ENCODE data around the gene ANAPC1.
"Not testable (repeated sequence)": the region's sequence is repeated elsewhere in the genome, so short reads cannot be mapped to it uniquely, and the experiment has no call there.

The ANAPC1 gene

DNA sequence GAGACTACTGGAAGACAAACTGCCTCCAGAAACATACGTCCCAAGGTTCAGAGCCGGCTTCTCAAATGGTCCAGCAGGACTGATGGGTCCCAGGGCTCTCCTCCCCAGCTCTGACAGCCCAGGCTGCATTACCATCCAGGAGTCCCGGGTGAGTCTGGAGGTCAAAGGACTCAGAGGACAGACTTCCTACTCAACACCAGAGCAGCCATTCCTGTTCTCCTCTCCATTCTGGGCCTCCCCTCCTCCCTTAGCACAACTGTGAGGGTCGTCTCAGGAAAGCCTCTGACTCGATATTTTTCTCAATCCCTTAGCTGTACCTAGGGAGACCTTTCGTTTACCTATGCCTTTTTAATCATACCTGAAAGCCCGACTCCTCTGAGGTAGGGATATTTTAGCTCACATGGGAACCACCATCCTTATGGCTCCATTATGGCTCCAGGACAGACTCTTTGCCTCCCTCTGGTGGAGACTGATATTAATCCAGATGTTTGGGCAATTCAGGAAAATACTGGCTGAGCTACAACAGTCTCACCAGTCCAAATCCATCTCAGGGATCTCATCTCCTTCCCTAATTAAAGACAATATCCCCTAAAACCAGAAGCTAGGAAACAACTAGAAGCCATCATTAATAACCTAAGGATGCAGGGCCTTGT, 70.9 kb downstream of the ANAPC1 start:
- DNase-seq (ENCODE audit: low read depth in 2 of 2) = not testable (repeated sequence)

GRCh38 chr2:111790633-111791032, 93.4 kb downstream of the ANAPC1 start:
- DNase-seq (ENCODE audit: low read depth in 2 of 2) = not testable (repeated sequence)

DNA sequence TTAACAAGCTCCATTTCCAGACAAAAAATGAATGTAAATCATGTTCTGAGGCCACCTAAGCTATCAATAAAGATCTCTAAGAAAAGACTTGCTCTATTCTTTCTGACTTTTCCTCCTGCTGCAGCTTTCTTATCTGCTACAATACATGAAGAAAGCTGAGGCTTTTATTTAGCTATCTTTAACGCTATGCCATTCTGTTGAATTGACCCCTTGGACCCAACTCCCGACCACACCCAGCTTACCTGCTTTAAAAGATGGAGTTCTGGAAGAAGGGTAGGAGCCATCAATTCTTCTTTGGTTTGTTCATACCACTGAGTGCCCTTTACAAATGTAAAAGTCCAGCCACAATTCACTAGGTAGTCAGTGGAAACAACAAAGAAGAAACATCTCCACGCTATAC, 99.9 kb downstream of the ANAPC1 start:
- not testable (repeated sequence) for DNase-seq (ENCODE audit: low read depth in 2 of 2)

- DNase-seq (ENCODE audit: low read depth in 2 of 2) = not testable (repeated sequence)
Measured at GRCh38 chr2:111782195-111782594, 101.8 kb downstream of the ANAPC1 start.

- not testable (repeated sequence) for DNase-seq (ENCODE audit: low read depth in 2 of 2)
Measured at GRCh38 chr2:111781443-111782094, 102.4 kb downstream of the ANAPC1 start.

DNA sequence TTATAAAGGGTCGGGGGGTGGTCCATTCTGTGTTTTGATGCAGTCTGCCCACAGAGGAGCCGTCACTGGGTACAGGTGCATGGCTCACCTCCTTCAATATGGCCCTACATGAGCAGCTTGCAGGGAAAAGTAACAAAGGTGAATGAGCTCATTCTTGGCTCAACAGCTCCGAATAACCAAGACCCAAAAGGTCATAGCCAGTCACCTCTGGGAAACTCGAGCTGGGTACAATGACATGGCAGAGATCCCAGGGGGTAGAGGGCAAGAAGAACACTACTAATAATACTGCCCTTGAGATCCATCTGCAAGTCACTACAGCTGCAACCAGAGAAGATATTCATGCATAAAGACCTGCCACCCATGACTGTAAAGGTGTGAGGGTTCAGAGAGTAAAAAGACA, 106.8 kb downstream of the ANAPC1 start:
- not testable (repeated sequence) for DNase-seq (ENCODE audit: low read depth in 2 of 2)

- not testable (repeated sequence) for DNase-seq (ENCODE audit: low read depth in 2 of 2)
Measured at GRCh38 chr2:111776296-111776695, 107.7 kb downstream of the ANAPC1 start.

DNA sequence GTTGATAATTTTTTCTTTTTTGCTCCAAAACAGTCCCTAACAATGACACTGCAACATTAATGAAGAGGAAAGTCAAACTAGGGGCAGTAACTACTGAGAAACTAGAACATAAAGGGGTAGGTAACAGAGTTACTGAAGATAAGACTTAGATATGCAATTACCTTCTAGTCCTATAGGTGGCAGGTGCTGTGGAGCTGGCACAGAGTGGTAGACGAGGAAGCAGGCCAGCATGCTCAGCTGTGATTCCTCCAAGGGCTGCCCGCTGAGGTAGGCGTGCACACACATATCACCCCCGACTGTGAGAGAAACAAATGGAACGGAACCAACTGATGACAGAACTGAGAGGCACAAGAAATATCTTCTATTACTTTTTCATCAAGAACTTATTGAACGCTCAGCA, 111.8 kb downstream of the ANAPC1 start:
- not testable (repeated sequence) for DNase-seq (ENCODE audit: low read depth in 2 of 2)

- DNase-seq (ENCODE audit: low read depth in 2 of 2) = not testable (repeated sequence)
Measured at GRCh38 chr2:111770916-111771658, 112.9 kb downstream of the ANAPC1 start.

- not testable (repeated sequence) for DNase-seq (ENCODE audit: low read depth in 2 of 2)
Measured at GRCh38 chr2:111768266-111769190, 115.5 kb downstream of the ANAPC1 start.

GRCh38 chr2:111767087-111767486, 116.9 kb downstream of the ANAPC1 start:
- not testable (repeated sequence) for DNase-seq (ENCODE audit: low read depth in 2 of 2)

- DNase-seq (ENCODE audit: low read depth in 2 of 2) = not testable (repeated sequence)
Measured at GRCh38 chr2:111766295-111766694, 117.7 kb downstream of the ANAPC1 start.

GRCh38 chr2:111764151-111764550, 119.8 kb downstream of the ANAPC1 start:
- not testable (repeated sequence) for DNase-seq (ENCODE audit: low read depth in 2 of 2)

DNA sequence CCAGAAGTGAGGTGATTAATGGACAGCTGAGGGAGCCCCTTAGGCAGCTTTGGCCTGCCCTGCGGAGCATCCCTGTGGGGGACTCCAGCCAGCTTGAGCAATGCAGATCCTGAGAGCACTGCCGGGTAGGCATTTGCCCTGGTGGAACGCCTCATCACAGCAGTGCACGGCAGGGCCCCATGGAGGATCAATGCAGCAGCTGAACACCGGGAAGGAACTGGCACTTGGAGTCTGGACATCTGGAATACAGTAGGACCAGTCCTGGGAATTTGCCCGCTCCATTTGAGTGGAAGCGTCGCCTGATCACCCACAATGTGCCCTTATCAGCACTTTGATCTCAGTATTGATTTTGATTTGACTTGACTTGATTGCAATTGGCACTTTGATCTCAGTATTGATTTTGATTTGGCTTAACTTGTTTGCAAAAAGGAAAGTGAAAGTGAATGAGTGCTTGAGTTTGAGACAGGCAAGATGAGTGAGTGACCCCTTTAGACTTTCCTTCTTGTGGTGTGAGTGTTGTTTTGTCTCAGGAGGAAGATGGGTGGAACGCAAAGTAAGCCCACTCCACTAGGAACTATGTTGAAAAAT, 123.2 kb downstream of the ANAPC1 start:
- DNase-seq (ENCODE audit: low read depth in 2 of 2) = not testable (repeated sequence)

DNA sequence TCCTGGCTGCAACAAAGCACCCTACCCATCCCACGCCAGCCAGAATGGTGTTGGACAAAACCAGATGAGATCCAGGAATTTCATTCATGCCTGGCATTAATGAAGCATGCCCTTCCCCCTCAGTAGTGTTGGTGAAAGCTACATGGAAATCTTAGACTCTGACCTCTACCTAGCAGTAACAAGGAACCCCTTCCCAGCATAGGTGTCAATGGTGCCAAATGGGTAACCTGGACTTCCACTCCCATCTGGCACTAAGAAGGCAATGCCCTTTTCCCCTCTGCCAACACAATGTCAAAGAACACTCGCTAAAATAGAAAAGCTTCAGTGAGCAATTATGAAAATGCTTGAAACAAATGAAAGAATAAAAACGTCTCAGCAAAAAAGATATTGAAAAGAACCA, 131.5 kb downstream of the ANAPC1 start:
- not testable (repeated sequence) for DNase-seq (ENCODE audit: low read depth in 2 of 2)

- not testable (repeated sequence) for DNase-seq (ENCODE audit: low read depth in 2 of 2)
Measured at GRCh38 chr2:111750641-111751040, 133.4 kb downstream of the ANAPC1 start.

- DNase-seq (ENCODE audit: low read depth in 2 of 2) = not testable (repeated sequence)
Measured at GRCh38 chr2:111748429-111748828, 135.6 kb downstream of the ANAPC1 start.

DNA sequence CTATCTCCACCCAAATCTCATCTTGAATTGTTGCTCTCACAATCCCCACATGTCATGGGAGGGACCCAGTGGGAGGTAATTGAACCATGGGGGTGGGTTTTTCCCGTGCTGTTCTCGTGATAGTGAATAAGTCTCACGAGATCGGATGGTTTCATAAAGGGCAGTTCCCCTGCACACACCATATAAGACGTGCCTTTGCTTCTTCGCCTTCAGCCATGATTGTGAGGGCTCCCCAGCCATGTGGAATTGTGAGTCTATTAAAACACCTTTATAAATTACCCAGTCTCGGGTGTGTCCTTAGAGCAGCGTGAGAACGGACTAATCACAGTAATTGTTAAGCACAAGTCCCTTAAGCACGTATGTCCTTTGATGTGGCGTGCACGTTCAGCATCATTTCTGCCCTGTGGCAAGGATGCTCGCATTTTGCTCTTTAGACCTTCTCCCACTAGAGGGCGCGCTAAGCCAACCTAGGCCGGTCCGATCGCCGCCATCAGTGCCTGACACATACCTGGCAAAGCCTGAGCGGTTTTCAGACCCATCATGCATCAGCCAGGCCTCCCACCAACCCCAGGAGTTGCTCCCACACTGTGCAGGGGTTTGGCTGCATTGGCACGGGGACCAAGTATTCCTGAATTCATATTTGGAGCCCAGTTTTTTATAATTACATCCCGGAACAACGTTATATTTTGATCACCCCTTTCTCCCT, 136.4 kb downstream of the ANAPC1 start:
- DNase-seq (ENCODE audit: low read depth in 2 of 2) = peak; percentile 9 to 42

GRCh38 chr2:111744751-111745150, 139.2 kb downstream of the ANAPC1 start:
- not testable (repeated sequence) for DNase-seq (ENCODE audit: low read depth in 2 of 2)

DNA sequence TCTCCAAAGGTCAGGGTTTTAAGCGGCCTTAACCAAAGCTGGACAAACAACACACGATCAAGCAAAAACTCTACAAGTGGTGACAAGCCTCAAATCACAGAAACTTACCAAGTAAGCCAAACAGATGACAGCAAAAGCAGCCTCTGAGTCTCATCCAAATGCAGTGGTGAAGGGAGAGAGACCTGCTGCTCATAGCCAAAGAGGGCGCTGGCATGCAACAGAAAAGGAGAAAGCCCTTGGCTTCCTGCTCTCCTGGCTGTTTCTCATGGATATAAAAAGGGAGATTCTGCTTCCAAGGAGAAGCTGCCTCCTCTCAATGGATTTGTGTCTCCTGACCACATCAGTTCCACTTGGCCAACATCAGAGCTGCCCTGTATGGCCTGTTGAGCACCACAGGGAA, 142.5 kb downstream of the ANAPC1 start:
- not testable (repeated sequence) for DNase-seq (ENCODE audit: low read depth in 2 of 2)
